NCI-H187 treated with DMSO at 0.1 percent for 48 hours (cell line): ENCODE results near the gene ACD.

ENCODE experiments used
- DNase-seq: peaks from one replicate; lab custom pipeline; 2025; lab: John Stamatoyannopoulos, UW

Gene ACD

DNA sequence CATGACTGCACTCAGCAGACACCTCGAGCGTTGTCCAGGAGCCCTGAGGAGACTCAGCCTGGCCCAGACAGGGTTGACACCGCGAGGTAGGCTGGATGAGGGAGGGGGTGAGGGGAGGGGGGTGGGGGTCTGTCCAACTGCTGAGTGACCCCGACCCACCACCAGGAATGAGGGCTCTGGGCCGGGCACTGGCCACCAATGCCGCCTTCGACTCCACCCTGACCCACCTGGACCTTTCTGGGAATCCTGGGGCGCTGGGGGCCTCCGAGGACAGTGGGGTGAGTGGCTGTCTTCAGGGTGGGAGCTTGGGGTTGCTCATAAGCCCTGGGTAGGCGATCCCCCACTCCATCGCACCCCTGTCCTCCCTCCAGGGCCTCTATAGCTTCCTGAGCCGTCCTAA is 12.4 kb downstream of the ACD start:
- DNase-seq, result no peak

DNA sequence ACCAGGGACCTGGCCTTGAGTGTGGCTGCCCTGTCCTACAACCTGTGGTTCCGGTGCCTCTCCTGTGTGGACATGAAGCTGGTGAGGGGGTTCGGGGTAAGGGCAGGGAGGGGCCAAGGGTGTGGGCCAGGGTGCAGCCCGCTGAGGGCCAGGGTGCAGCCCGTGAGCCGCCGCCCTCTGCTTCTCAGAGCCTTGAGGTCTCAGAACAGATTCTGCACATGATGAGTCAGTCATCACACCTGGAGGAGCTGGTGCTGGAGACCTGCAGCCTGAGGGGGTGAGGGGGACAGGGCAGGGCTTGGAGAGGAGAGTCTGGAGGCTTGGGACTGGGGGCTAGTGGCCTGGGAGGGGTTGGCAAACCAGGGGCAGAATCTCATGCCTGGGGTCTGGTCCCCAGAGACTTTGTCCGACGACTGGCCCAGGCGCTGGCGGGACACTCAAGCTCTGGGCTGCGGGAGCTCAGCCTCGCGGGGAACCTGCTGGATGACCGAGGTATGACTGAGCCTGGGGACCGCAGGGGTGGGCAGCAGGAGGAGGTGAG is 12.9 kb downstream of the ACD start:
- DNase-seq, result no peak

DNA sequence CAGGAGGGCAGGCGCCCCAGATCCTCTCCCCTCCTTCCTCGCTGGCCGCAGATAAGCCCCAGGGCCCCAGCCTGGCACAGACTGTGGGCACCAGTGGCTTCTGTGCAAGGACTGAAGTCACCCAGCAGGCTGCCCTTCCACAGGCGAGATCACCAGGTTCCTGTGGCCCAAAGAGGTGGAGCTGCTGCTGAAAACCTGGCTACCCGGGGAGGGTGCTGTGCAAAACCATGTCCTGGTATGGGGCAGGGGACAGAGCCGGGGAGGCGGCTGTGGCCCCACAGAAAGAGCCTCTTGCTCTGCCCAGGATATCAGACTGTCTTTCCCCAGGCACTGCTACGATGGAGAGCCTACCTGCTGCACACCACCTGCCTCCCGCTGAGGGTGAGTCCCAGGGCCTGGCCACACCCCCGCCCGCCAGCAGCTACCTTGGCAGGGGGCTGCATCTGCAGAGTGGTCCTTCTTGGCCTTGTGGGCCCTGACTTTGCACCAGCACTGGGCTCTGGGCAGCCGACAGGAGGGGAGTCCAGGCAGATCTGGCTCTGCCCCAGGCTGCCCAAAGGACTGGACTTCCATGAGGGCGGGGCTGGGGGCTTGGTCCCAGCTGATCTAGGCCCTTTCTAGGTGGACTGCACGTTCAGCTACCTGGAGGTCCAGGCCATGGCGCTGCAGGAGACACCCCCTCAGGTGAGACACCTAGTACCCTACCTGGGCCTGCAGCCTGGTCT is 14.5 kb downstream of the ACD start:
- DNase-seq, result no peak

DNA sequence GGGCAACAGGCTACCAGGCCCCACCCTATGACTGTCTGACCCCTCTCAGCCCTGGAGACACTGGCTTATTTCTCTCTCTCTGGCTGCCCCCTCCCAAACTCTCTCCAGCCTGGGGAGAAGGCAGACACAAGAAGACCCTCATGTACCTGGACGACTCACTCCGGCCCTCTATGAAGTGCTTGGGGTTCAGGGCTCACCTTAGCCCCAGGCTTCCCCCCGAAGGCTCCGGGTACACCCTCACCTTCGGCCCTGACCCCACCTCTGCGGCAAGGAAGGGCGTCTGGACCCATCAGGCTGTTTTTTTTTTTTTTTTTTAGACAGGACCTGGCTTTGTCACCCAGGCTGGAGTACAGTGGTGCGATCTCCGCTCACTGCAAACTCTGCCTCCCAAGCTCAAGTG is 16.0 kb downstream of the ACD start:
- DNase-seq, result no peak

DNA sequence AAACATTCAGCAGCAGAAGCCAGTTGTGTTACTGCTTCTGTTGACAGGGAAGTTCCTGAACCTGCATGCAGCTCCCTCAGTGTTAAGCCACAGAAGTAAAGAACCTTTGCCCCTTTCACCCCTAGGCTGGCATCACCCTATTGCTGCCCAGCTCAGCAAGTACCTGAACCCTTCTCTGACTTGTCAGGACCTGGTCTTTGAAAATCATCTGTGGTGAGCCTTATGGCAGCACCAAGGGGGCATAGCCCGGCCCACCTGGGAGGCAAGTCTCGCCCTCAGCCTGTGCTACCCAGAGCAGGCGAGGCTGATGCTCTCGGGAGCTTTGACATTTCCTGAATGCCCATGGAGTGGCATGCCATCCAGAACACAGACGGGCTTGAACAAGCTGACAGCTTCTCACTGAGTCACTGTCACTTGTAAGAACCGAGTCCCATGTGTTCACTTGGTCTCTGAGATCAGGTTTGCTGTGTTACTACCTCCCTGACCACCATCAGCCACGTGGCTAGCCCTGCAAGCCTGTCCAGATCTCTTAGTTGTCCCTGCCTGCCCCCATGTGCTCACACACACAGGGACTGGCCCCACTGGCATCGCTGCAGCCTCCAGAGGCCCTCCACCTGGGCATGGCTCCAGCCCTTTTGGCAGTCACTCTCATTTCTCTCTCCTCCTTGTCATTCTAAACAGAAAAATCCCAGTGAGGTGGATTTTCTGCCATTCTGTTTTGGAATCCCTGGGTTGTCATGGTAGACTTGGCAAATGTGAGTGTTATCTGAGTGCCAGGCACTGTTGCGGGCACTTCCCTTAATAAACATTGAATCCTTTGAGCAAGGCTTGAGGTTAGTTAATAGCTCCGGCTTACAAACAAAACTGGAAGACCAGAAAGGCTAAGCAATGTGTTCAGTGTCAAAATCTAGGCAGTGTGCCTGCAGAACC is 18.0 kb downstream of the ACD start:
- DNase-seq, result no peak

DNA sequence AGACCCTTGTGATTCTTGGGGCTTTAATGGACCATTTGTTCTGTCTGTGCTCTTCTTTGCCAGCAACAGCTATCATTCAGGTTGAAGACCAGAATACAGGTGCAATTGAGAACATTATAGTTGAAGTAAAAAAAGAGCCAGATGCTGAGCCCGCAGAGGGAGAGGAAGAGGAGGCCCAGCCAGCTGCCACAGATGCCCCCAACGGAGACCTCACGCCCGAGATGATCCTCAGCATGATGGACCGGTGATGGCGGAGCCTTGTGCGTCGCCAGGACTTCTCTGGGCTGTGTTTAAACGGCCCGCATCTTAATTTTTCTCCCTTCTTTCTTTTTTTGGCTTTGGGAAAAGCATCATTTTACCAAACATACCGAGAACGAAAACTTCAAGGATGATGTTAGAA is 22.4 kb downstream of the ACD start:
- DNase-seq, result no peak

DNA sequence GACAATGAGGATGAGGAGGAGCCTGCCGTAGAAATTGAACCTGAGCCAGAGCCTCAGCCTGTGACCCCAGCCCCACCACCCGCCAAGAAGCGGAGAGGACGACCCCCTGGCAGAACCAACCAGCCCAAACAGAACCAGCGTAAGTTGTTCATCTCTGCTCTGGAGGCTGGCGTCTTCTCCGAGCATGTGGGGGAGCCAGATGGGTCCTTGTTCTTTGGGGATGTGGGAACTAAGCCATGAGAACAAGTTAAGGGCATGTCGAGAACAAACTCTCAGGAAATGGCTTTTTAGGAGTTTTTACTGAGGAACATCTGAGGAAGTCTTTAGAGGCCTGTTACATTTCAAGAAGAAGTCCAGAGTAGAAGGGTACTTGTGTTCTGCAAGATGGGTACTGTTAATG is 23.3 kb downstream of the ACD start:
- no peak for DNase-seq

DNA sequence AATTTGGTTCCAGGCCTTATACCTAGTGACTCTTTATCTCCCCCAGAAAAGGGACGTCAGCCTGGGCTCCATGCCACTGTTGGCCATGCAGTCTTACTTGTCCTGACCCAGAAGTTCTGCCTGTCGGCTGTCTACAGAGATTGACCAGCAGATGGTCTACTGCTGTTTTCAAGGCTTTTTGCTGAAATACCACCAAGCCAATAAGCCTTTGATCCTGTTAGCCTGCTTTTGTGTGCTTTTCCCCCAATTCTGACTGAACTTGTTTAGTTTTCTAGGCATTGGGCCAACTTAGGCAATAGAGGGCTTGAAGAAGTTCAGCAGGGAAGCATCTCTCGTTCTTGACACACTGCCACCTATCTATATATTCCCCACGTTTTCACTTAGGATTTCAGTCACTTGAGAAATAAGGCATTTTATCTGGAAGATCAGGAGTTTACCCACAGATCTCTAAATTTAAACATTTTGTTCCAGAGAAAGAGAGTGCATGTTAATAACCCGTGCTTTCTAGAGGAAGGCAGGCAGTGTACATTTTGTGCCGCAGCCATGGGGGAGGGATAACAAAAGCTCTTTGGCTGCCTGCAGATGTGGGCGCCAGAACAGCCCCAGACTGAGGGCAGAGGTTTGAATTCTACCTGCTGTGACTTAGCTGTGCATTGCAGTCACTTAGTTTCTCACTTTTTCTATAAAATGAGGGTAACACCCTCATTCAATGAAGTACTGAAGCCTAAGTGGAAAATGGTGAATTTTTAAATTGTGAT is 27.5 kb downstream of the ACD start:
- no peak for DNase-seq

DNA sequence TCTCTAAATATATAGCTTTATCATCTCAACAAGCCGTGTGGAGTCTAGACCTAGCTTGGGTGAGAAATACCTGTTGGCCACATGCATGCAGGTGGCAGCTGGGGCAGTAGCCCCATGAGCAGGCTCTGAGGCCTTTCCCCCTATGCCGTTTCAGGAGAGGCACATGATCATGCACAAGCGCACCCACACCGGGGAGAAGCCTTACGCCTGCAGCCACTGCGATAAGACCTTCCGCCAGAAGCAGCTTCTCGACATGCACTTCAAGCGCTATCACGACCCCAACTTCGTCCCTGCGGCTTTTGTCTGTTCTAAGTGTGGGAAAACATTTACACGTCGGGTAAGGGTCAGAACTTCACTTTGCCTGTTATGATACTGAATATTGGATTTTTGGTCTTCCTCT is 31.8 kb downstream of the ACD start:
- no peak for DNase-seq

DNA sequence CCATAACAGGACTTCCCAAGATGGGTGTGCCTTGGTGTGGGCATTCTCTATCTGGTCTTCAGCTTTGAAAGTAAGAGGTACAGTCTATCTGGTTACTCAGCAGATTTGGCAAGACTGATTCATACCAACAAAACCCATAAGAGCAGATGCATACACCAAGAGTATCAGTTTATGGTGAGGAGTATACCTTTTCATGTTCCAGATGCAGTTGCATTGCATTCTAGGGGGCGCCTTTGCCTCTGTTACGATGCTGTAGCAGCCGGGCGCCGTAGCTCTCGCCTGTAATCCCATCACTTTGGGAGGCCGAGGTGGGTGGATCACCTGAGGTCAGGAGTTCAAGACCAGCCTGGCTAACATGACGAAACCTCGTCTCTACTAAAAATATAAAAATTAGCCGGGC is 46.3 kb downstream of the ACD start:
- DNase-seq, result no peak

DNA sequence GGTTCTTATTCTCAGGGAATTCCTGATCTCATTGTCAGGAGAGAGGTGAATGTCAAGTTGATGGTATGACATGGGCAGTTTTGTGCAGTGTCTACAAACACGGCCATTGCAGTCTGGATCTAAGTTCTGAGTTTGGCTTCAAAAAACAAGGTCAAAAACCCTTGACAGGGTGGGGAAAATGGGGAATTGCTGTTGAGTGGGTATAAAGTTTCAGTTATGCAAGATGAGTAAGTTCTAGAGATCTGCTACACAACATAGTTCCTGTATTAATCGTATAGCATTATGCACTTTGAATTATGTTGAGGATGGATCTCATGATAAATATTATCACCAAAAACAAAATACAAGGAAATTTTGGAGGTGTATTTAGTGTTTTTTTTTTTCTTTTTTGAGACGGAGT is 51.7 kb downstream of the ACD start:
- DNase-seq, result no peak
